Measurements from ENCODE around the gene FETUB. TPM values are rescaled to one million over a fixed set of nuclear protein-coding genes. Genes with fewer than 3 reads are reported as not detected.

The FETUB gene
- not detected for total RNA-seq

DNA sequence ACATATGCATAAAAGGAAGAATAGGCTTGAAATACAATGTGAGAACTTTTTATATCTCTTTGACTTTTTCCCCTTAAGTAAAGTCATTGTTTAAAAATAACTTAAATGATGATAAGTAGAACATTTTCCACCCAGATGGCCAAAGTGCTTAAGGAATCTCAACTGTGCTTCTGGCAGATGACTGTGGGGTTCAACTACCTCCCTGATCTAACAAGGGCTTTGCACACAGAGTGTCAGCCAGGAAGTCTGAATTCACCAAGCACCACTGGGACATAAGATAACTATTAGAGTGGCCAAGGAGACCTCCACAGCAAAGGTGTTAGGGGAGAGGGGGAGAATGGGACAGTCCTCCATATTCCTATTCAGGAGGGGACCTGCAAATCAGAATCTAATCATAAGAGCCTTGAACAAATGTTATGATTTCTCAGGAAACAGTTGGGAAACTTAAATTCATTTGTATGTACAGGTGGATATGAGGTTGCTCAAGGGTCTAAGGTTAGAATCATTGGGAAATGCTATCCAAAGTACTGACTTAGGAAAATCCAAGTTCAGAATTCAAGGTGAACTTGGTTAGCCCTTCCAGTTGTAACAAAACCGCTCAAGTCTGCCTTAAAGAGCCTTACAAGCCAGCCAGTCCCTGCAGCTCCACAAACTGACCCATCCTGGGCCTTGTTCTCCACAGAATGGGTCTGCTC is at the start of gene FETUB:
FETUB (plus strand) TSS at position 622 of the 695 bp plus-strand sequence; CDS start at position 684, 62 bp downstream.
- H3K4me1 Mint-ChIP-seq (ENCODE audit: low read depth) = peaks cover 23% of the 10 kb centered on the region
- intact Hi-C loops (cut with micrococcal nuclease) = no loop called here
- H3K4me3 Mint-ChIP-seq = no peak within 1 kb of the TSS
- H3K36me3 Mint-ChIP-seq = no peaks in the 10 kb centered on the region
- H3K9me3 Mint-ChIP-seq = no peaks in the 10 kb centered on the region
- POLR2A ChIA-PET = no interaction called here
- no peak for DNase-seq
- H3K27me3 Mint-ChIP-seq = peaks cover 14% of the 10 kb centered on the region
- CTCF ChIA-PET = interaction anchor here (0.7 kb wide), 1 partner anchor 23 kb away, joined by 4 read pairs; no protein-coding TSS in a partner anchor
- no peak within 1 kb of the TSS for H3K27ac Mint-ChIP-seq

GRCh38 chr3:186590580-186591295 is 49.5 kb upstream of the FETUB start:
- Mint-ChIP-seq H3K4me3 (no peak overlapping the region), H3K9me3 (no peaks in the 10 kb centered on the region), H3K27me3 (no peaks in the 10 kb centered on the region), H3K27ac (no peak overlapping the region), H3K4me1 (ENCODE audit: low read depth) (peaks cover 22% of the 10 kb centered on the region), H3K36me3 (no peaks in the 10 kb centered on the region)
- CTCF ChIA-PET = interaction anchor here (1.1 to 2.4 kb wide), 3 partner anchors 23 to 49 kb away, joined by 3 to 20 read pairs (median 11); partner anchors contain the start of gene AHSG
- POLR2A ChIA-PET = no interaction called here
- DNase-seq = no peak
- intact Hi-C loops (cut with micrococcal nuclease) = loop anchor here (1.0 to 2.0 kb wide), 2 partner anchors 20 to 26 kb away; partner anchors contain the start of gene DNAJB11

GRCh38 chr3:186592682-186593081 is 47.5 kb upstream of the FETUB start:
- no peak for DNase-seq
- POLR2A ChIA-PET = no interaction called here
- intact Hi-C loops (cut with micrococcal nuclease) = no loop called here
- Mint-ChIP-seq H3K27me3 (peaks cover 2% of the 10 kb centered on the region), H3K36me3 (no peaks in the 10 kb centered on the region), H3K4me3 (no peak overlapping the region), H3K27ac (no peak overlapping the region), H3K4me1 (ENCODE audit: low read depth) (peaks cover 22% of the 10 kb centered on the region), H3K9me3 (no peaks in the 10 kb centered on the region)
- CTCF ChIA-PET = interaction anchor here (0.6 to 1.2 kb wide), 2 partner anchors 22 to 24 kb away, joined by 3 to 5 read pairs; no protein-coding TSS in a partner anchor

GRCh38 chr3:186593862-186594261 is 46.3 kb upstream of the FETUB start:
- H3K4me1 Mint-ChIP-seq (ENCODE audit: low read depth) = peaks cover 16% of the 10 kb centered on the region
- DNase-seq = no peak
- H3K27me3 Mint-ChIP-seq = peaks cover 2% of the 10 kb centered on the region
- intact Hi-C loops (cut with micrococcal nuclease) = no loop called here
- POLR2A ChIA-PET = no interaction called here
- H3K4me3 Mint-ChIP-seq = no peak overlapping the region
- CTCF ChIA-PET = interaction anchor here (1.2 kb wide), 1 partner anchor 21 kb away, joined by 5 read pairs; no protein-coding TSS in a partner anchor
- H3K27ac Mint-ChIP-seq = no peak overlapping the region
- H3K36me3 Mint-ChIP-seq = no peaks in the 10 kb centered on the region
- no peaks in the 10 kb centered on the region for H3K9me3 Mint-ChIP-seq

DNA sequence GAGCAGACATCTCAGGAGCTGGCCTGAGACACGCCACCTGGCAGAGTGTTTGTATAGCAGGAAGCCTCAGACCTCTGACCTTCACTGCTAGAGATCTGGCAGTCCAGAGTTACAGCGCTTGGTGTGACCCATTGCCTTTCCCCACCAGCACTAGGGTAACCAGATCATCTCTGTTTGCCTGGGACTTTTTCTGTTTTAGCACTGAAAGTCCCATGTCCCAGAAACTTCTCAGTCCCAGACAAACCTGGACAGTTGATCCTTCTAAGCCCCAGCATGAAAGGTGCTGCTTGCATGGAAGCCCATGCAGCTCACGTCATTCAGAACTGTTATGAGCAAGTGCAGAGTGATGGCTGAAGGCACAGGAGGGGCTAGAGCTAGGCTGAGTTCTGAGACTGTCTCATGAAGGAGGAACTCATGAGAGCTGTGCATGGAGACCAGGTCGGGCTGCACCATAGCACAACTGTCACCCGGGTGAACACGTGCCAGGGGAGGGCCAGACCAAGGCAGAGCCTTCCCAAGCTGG is 45.5 kb upstream of the FETUB start:
- Mint-ChIP-seq H3K4me1 (ENCODE audit: low read depth) (peaks cover 12% of the 10 kb centered on the region), H3K27me3 (peaks cover 2% of the 10 kb centered on the region), H3K36me3 (no peaks in the 10 kb centered on the region), H3K4me3 (no peak overlapping the region), H3K9me3 (no peaks in the 10 kb centered on the region), H3K27ac (no peak overlapping the region)
- POLR2A ChIA-PET = no interaction called here
- intact Hi-C loops (cut with micrococcal nuclease) = no loop called here
- no peak for DNase-seq
- CTCF ChIA-PET = no interaction called here

- CTCF ChIA-PET = interaction anchor here (0.6 to 2.1 kb wide), 4 partner anchors 18 to 653 kb away, joined by 3 to 10 read pairs (median 6); no protein-coding TSS in a partner anchor
- intact Hi-C loops (cut with micrococcal nuclease) = no loop called here
- Mint-ChIP-seq H3K9me3 (no peaks in the 10 kb centered on the region), H3K27ac (no peak overlapping the region), H3K36me3 (no peaks in the 10 kb centered on the region), H3K4me3 (no peak overlapping the region), H3K27me3 (peaks cover 2% of the 10 kb centered on the region), H3K4me1 (ENCODE audit: low read depth) (no peaks in the 10 kb centered on the region)
- DNase-seq = no peak
- POLR2A ChIA-PET = interaction anchor here (0.6 kb wide), 1 partner anchor 187 kb away, joined by 5 read pairs; no protein-coding TSS in a partner anchor
These were observed 43.5 kb upstream of the FETUB start for GRCh38 chr3:186596568-186597287.

DNA sequence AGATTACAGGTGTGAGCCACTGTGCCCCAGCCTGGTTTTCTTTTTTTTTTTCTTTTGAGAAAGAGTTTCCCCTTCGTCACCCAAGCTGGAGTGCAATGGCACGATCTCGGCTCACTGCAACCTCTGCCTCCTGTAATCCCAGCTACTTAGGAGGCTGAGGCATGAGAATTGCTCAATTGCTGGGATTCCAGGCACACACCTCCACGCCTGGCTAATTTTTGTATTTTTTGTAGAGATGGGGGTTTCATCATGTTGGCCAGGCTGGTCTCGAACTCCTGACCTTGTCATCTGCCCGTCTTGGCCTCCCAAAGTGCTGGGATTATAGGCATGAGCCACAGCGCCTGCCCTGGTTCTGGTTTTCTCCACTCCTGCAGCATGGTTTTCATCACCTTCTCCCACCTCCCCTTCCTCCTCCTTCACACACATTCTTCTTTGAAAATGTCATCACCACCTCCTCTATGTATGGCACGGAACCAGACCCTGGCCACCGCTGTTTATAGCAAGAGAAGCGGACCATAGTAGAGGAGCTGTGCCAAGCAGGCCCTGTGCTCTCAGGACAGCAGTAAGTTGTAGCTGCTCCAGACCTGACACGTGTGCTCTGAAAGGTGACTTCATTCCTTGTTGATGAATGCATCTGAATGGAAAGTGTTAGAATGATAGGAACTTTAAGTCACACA is 42.0 kb upstream of the FETUB start:
- DNase-seq = no peak
- H3K36me3 Mint-ChIP-seq = no peaks in the 10 kb centered on the region
- H3K27ac Mint-ChIP-seq = no peak overlapping the region
- POLR2A ChIA-PET = no interaction called here
- no peaks in the 10 kb centered on the region for H3K4me1 Mint-ChIP-seq (ENCODE audit: low read depth)
- intact Hi-C loops (cut with micrococcal nuclease) = no loop called here
- no peak overlapping the region for H3K4me3 Mint-ChIP-seq
- H3K9me3 Mint-ChIP-seq = no peaks in the 10 kb centered on the region
- H3K27me3 Mint-ChIP-seq = peaks cover 2% of the 10 kb centered on the region
- CTCF ChIA-PET = interaction anchor here (2.1 kb wide), 1 partner anchor 19 kb away, joined by 9 read pairs; no protein-coding TSS in a partner anchor

GRCh38 chr3:186598794-186599141 is 41.4 kb upstream of the FETUB start:
- Mint-ChIP-seq H3K4me3 (no peak overlapping the region), H3K36me3 (no peaks in the 10 kb centered on the region), H3K4me1 (ENCODE audit: low read depth) (no peaks in the 10 kb centered on the region), H3K9me3 (no peaks in the 10 kb centered on the region), H3K27ac (no peak overlapping the region), H3K27me3 (peaks cover 2% of the 10 kb centered on the region)
- no peak for DNase-seq
- intact Hi-C loops (cut with micrococcal nuclease) = no loop called here
- CTCF ChIA-PET = no interaction called here
- POLR2A ChIA-PET = no interaction called here

GRCh38 chr3:186599142-186599784 is 40.9 kb upstream of the FETUB start:
- Mint-ChIP-seq H3K4me3 (no peak overlapping the region), H3K4me1 (ENCODE audit: low read depth) (no peaks in the 10 kb centered on the region), H3K27ac (no peak overlapping the region), H3K27me3 (peaks cover 2% of the 10 kb centered on the region), H3K9me3 (no peaks in the 10 kb centered on the region), H3K36me3 (no peaks in the 10 kb centered on the region)
- CTCF ChIA-PET = no interaction called here
- no peak for DNase-seq
- POLR2A ChIA-PET = interaction anchor here (1.8 kb wide), 1 partner anchor 29 kb away, joined by 4 read pairs; the partner anchor contains the start of gene DNAJB11
- intact Hi-C loops (cut with micrococcal nuclease) = no loop called here

- no peaks in the 10 kb centered on the region for H3K4me1 Mint-ChIP-seq (ENCODE audit: low read depth)
- DNase-seq = no peak
- no peaks in the 10 kb centered on the region for H3K36me3 Mint-ChIP-seq
- no peak overlapping the region for H3K4me3 Mint-ChIP-seq
- peaks cover 2% of the 10 kb centered on the region for H3K27me3 Mint-ChIP-seq
- CTCF ChIA-PET = interaction anchor here (0.8 kb wide), 1 partner anchor 15 kb away, joined by 3 read pairs; no protein-coding TSS in a partner anchor
- no peaks in the 10 kb centered on the region for H3K9me3 Mint-ChIP-seq
- POLR2A ChIA-PET = interaction anchor here (1.8 kb wide), 1 partner anchor 29 kb away, joined by 4 read pairs; the partner anchor contains the start of gene DNAJB11
- intact Hi-C loops (cut with micrococcal nuclease) = no loop called here
- no peak overlapping the region for H3K27ac Mint-ChIP-seq
These were observed 40.4 kb upstream of the FETUB start for GRCh38 chr3:186599785-186600166.

GRCh38 chr3:186600896-186601295 is 39.3 kb upstream of the FETUB start:
- DNase-seq = no peak
- no peaks in the 10 kb centered on the region for H3K9me3 Mint-ChIP-seq
- H3K4me3 Mint-ChIP-seq = no peak overlapping the region
- ChIA-PET CTCF (interaction anchor here (5.3 kb wide), 1 partner anchor 15 kb away, joined by 41 read pairs; no protein-coding TSS in a partner anchor), POLR2A (interaction anchor here (1.8 kb wide), 1 partner anchor 31 kb away, joined by 4 read pairs; the partner anchor contains the start of gene DNAJB11)
- intact Hi-C loops (cut with micrococcal nuclease) = no loop called here
- H3K27ac Mint-ChIP-seq = no peak overlapping the region
- peaks cover 2% of the 10 kb centered on the region for H3K27me3 Mint-ChIP-seq
- no peaks in the 10 kb centered on the region for H3K36me3 Mint-ChIP-seq
- no peaks in the 10 kb centered on the region for H3K4me1 Mint-ChIP-seq (ENCODE audit: low read depth)

All from activated CD4-positive, alpha-beta memory T cell treated with anti-CD3 and anti-CD28 coated beads for 36 hours (primary cell).